HEK293T (cell line): ENCODE results near the gene SETD1B.

Source experiments
- CTCF ChIA-PET: fragments of 350-600 bp; formaldehyde crosslinking; extraction: SDS; loops from one replicate; lab custom pipeline; 2021; ENCODE audit warnings: antibody characterized with exemption, inconsistent platforms; lab: Yijun Ruan, JAX
- POLR2A ChIA-PET: fragments of 350-600 bp; formaldehyde crosslinking; extraction: SDS; loops from one replicate; lab custom pipeline; 2020; ENCODE audit warnings: antibody characterized with exemption, inconsistent platforms; lab: Yijun Ruan, JAX
- DNase-seq: peaks from one replicate; pipeline ENCODE4 v3.0.0; 2012; ENCODE audit warnings: mixed read lengths; ENCODE audit errors: extremely low spot score
- ARNT ChIP-seq: fragments of 450-650 bp; IDR thresholded peaks from 2 replicates; pipeline ENCODE4 v1.6.1; 2017; ENCODE audit warnings: mild to moderate bottlenecking
- BHLHE40 ChIP-seq: fragments of 450-650 bp; IDR thresholded peaks from 2 replicates; pipeline ENCODE4 v1.6.1; 2016; ENCODE audit warnings: mild to moderate bottlenecking, moderate library complexity, borderline replicate concordance
- CTBP1 ChIP-seq: fragments of 450-650 bp; IDR thresholded peaks from 2 replicates; pipeline ENCODE4 v1.6.1; 2016; ENCODE audit warnings: borderline replicate concordance
- ELF4 ChIP-seq: fragments of 450-650 bp; IDR thresholded peaks from 2 replicates; pipeline ENCODE4 v1.6.1; 2017; ENCODE audit warnings: antibody characterized with exemption
- FOXA1 ChIP-seq: fragments of 450-650 bp; IDR thresholded peaks from 2 replicates; pipeline ENCODE4 v1.6.1; 2016; ENCODE audit warnings: mild to moderate bottlenecking
- FOXK2 ChIP-seq: fragments of 450-650 bp; IDR thresholded peaks from 2 replicates; pipeline ENCODE4 v1.6.1; 2016; ENCODE audit warnings: mild to moderate bottlenecking
- FOXM1 ChIP-seq: fragments of 450-650 bp; IDR thresholded peaks from 2 replicates; pipeline ENCODE4 v1.6.1; 2017; ENCODE audit warnings: mild to moderate bottlenecking, borderline replicate concordance
- HDGF ChIP-seq: fragments of 450-650 bp; IDR thresholded peaks from 2 replicates; pipeline ENCODE4 v1.6.1; 2017; ENCODE audit warnings: antibody characterized with exemption, borderline replicate concordance
- L3MBTL2 ChIP-seq: fragments of 450-650 bp; conservative IDR thresholded peaks from 2 replicates; pipeline ENCODE4 v1.6.1; 2016; ENCODE audit warnings: mild to moderate bottlenecking
- LEF1 ChIP-seq: fragments of 450-650 bp; IDR thresholded peaks from 2 replicates; pipeline ENCODE4 v1.6.1; 2017; ENCODE audit warnings: mild to moderate bottlenecking, borderline replicate concordance
- NFRKB ChIP-seq: fragments of 450-650 bp; IDR thresholded peaks from 2 replicates; pipeline ENCODE4 v1.6.1; 2016; ENCODE audit warnings: mild to moderate bottlenecking, moderate library complexity
- PKNOX1 ChIP-seq: fragments of 450-650 bp; IDR thresholded peaks from 2 replicates; pipeline ENCODE4 v1.6.1; 2016
- SP1 ChIP-seq: fragments of 450-650 bp; IDR thresholded peaks from 2 replicates; pipeline ENCODE4 v1.6.1; 2017
- SUZ12 ChIP-seq: fragments of 450-650 bp; IDR thresholded peaks from 2 replicates; pipeline ENCODE4 v1.6.1; 2016; ENCODE audit warnings: mild to moderate bottlenecking
- TARDBP ChIP-seq: fragments of 450-650 bp; IDR thresholded peaks from 2 replicates; pipeline ENCODE4 v1.6.1; 2016
- ZNF384 ChIP-seq: fragments of 450-650 bp; IDR thresholded peaks from 2 replicates; pipeline ENCODE4 v1.6.1; 2016

Gene SETD1B

GRCh38 chr12:121766290-121767039, 37.3 kb upstream of the SETD1B start:
- POLR2A ChIA-PET: interaction anchor here (0.6 to 1.0 kb wide), 2 partner anchors 54 to 213 kb away, joined by 3 read pairs; partner anchors contain the start of gene TMEM120B
- CTCF ChIA-PET: interaction anchor here (0.8 kb wide), 2 partner anchors 28 to 53 kb away, joined by 3 to 4 read pairs; no protein-coding TSS in a partner anchor
- no peak for DNase-seq
- no peak for TF ChIP-seq ARNT
- no peak for TF ChIP-seq ELF4
- no peak for TF ChIP-seq PKNOX1
- no peak for TF ChIP-seq NFRKB
- no peak for TF ChIP-seq BHLHE40
- no peak for TF ChIP-seq ZNF384
- no peak for TF ChIP-seq FOXK2
- no peak for TF ChIP-seq SUZ12
- TF ChIP-seq L3MBTL2: no peak
- TF ChIP-seq HDGF: no peak
- TF ChIP-seq FOXM1: no peak

GRCh38 chr12:121767525-121768016, 36.2 kb upstream of the SETD1B start:
- no peak for TF ChIP-seq ELF4
- no peak for TF ChIP-seq FOXA1
- TF ChIP-seq BHLHE40: no peak
- no peak for TF ChIP-seq CTBP1
- TF ChIP-seq L3MBTL2: no peak
- TF ChIP-seq ZNF384: no peak
- no peak for TF ChIP-seq PKNOX1
- no peak for TF ChIP-seq SP1
- TF ChIP-seq LEF1: no peak
- no peak for TF ChIP-seq TARDBP
- no peak for TF ChIP-seq NFRKB
- no peak for TF ChIP-seq FOXK2
- no peak for TF ChIP-seq ARNT
- no peak for TF ChIP-seq HDGF
- TF ChIP-seq SUZ12: no peak
- no peak for TF ChIP-seq FOXM1
- DNase-seq: no peak
- ChIA-PET CTCF (interaction anchor here (0.6 kb wide), 2 partner anchors 27 to 143 kb away, joined by 3 read pairs; no protein-coding TSS in a partner anchor), POLR2A (interaction anchor here (0.6 to 1.5 kb wide), 3 partner anchors 55 to 214 kb away, joined by 3 read pairs; partner anchors contain the start of gene TMEM120B)

GRCh38 chr12:121769297-121769830, 34.4 kb upstream of the SETD1B start:
- POLR2A ChIA-PET: no interaction called here
- CTCF ChIA-PET: no interaction called here
- TF ChIP-seq FOXA1: no peak
- TF ChIP-seq CTBP1: no peak
- TF ChIP-seq NFRKB: no peak
- no peak for TF ChIP-seq FOXM1
- no peak for TF ChIP-seq ZNF384
- no peak for TF ChIP-seq L3MBTL2
- no peak for TF ChIP-seq HDGF
- TF ChIP-seq BHLHE40: no peak
- no peak for TF ChIP-seq SUZ12
- TF ChIP-seq FOXK2: no peak
- TF ChIP-seq TARDBP: no peak
- no peak for TF ChIP-seq PKNOX1
- DNase-seq: no peak

- TF ChIP-seq FOXA1: no peak
- TF ChIP-seq HDGF: no peak
- TF ChIP-seq CTBP1: no peak
- TF ChIP-seq ELF4: no peak
- no peak for TF ChIP-seq NFRKB
- TF ChIP-seq L3MBTL2: no peak
- TF ChIP-seq FOXM1: no peak
- POLR2A ChIA-PET: no interaction called here
- CTCF ChIA-PET: no interaction called here
- DNase-seq: no peak
These were observed 33.9 kb upstream of the SETD1B start for GRCh38 chr12:121769831-121770301.

- no peak for TF ChIP-seq FOXK2
- POLR2A ChIA-PET: no interaction called here
- no peak for DNase-seq
- CTCF ChIA-PET: no interaction called here
These were observed 33.4 kb upstream of the SETD1B start for GRCh38 chr12:121770388-121770787.
